NT2/D1 (cell line): ENCODE measurements around the gene PTPRN2.

Experiments used
- DNase-seq: peaks from one replicate; pipeline ENCODE4 v3.0.0-alpha.2; 2011; ENCODE audit warnings: low read depth, low spot score
- H3K27me3 ChIP-seq: 2 replicates; pipeline ENCODE4 v1.6.0; 2011; ENCODE audit warnings: mild to moderate bottlenecking; ENCODE audit not compliant: insufficient read length, insufficient read depth
- H3K36me3 ChIP-seq: 2 replicates; pipeline ENCODE4 v1.6.1; 2011; ENCODE audit warnings: mild to moderate bottlenecking, low read length, mixed read lengths; ENCODE audit not compliant: insufficient read depth, insufficient read length
- H3K4me1 ChIP-seq: 2 replicates; pipeline ENCODE4 v1.5.1; 2011; ENCODE audit not compliant: insufficient read depth, insufficient read length
- H3K4me3 ChIP-seq: 2 replicates; pipeline ENCODE4 v1.5.1; 2011; ENCODE audit warnings: low read depth; ENCODE audit not compliant: insufficient read length
- H3K9ac ChIP-seq: 2 replicates; pipeline ENCODE4 v1.6.0; 2011; ENCODE audit warnings: low read depth; ENCODE audit not compliant: insufficient read length
- H3K9me3 ChIP-seq: 2 replicates; pipeline ENCODE4 v1.5.1; 2011; ENCODE audit warnings: mild to moderate bottlenecking, low read length; ENCODE audit not compliant: insufficient read depth
- SUZ12 ChIP-seq: IDR thresholded peaks from 2 replicates; pipeline ENCODE4 v1.6.1; 2011; ENCODE audit not compliant: insufficient read length, insufficient read depth; ENCODE audit errors: extremely low read depth
- YY1 ChIP-seq: IDR thresholded peaks from 2 replicates; pipeline ENCODE4 v1.6.1; 2011; ENCODE audit not compliant: insufficient read length, insufficient read depth
- ZNF274 ChIP-seq: IDR thresholded peaks from 2 replicates; pipeline ENCODE4 v1.6.1; 2011; ENCODE audit warnings: mild to moderate bottlenecking, low read depth, low read length

The PTPRN2 gene

DNA sequence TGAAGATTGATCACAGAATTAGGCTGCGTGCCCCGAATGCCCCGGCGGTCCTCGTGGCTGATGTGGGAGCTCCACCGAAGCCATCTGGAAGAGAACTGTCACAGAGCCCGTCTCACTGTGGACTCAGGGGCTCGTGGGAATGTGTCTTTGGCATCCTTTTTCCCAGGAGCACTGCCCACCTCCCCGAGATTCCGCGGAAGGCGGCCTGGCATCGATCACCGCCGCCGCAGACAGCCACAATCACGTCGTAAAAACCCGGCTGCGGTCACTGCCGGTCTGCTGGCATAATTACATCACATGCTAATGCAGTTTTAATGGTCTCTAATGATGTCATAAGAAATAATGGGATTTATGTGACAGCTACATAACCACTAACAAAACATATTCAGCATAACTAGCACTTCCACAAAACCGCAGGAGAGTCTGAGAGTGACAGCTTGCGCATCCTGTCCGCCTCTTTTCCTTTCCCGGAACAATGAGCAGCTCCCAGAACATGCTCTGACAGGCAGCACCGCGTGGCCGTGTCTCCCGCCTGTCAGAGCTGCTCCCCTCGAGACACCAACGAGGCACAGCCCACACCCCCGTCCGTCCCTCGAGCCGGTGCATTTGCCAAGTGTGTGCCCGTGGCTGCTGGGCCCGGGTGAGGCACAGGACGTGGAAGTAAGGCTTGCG, 490.0 kb downstream of the PTPRN2 start:
- H3K9me3 ChIP-seq, result no peaks in the 10 kb centered on the region
- no peak overlapping the region for H3K4me3 ChIP-seq
- DNase-seq, result no peak
- no peak overlapping the region for H3K9ac ChIP-seq
- no peaks in the 10 kb centered on the region for H3K27me3 ChIP-seq
- no peaks in the 10 kb centered on the region for H3K4me1 ChIP-seq
- TF ChIP-seq YY1, result no peak
- TF ChIP-seq SUZ12, result no peak
- TF ChIP-seq ZNF274, result no peak
- H3K36me3 ChIP-seq, result no peaks in the 10 kb centered on the region

DNA sequence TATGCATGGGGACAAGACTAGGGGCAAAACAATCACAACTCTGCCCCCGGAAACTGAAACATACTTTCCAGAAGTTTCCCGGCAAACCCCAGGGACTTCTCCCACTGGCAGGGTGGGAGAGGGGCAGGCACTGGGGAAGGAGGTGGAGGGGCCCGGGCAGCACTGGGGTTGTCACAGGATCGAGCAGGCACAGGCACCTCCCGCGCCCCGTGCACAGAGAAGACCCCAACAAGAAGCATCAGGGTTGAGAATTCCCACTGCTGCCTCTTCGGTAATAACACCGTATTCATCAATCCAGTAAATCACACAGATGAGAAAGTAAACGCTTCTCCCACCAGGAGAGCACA, 490.5 kb downstream of the PTPRN2 start:
- Histone ChIP-seq H3K4me1 (no peaks in the 10 kb centered on the region), H3K27me3 (no peaks in the 10 kb centered on the region), H3K9ac (no peak overlapping the region), H3K36me3 (no peaks in the 10 kb centered on the region), H3K9me3 (no peaks in the 10 kb centered on the region), H3K4me3 (no peak overlapping the region)
- DNase-seq, result no peak
- TF ChIP-seq YY1 (no peak), SUZ12 (no peak), ZNF274 (no peak)

GRCh38 chr7:158096582-158096981, 491.0 kb downstream of the PTPRN2 start:
- H3K9ac ChIP-seq, result no peak overlapping the region
- no peaks in the 10 kb centered on the region for H3K4me1 ChIP-seq
- H3K36me3 ChIP-seq, result no peaks in the 10 kb centered on the region
- no peaks in the 10 kb centered on the region for H3K27me3 ChIP-seq
- TF ChIP-seq SUZ12 (no peak), ZNF274 (no peak), YY1 (no peak)
- no peak for DNase-seq
- H3K9me3 ChIP-seq, result no peaks in the 10 kb centered on the region
- H3K4me3 ChIP-seq, result no peak overlapping the region

DNA sequence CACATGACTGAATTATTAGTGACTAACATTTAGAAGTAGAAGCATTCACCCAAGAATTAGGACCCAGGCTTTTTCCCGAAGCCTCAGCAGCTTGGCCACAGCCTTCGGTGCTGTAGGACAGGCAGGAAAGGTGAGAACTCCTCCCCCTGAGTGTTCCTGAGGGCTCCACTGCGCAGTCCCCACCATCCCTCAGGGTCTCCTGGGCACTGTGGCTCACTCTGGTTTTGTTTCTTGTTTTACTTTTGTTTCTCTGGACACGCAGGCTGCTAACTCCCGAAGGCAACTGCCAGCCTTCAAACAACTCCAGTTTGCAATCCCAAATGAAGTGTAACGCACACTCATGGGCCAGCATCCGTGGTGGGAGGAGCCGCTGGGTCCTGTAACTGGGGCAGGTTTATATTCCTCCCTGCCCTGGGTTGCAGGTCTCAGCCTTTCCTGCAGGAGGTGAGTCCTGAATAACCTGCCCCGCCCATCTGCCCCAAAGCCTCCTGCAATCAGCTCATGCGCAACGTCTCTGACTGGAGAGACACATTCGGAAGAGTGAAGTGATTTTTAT, 492.9 kb downstream of the PTPRN2 start:
- no peaks in the 10 kb centered on the region for H3K27me3 ChIP-seq
- no peak overlapping the region for H3K9ac ChIP-seq
- no peaks in the 10 kb centered on the region for H3K9me3 ChIP-seq
- TF ChIP-seq SUZ12 (no peak), YY1 (no peak), ZNF274 (no peak)
- no peaks in the 10 kb centered on the region for H3K36me3 ChIP-seq
- H3K4me3 ChIP-seq, result no peak overlapping the region
- DNase-seq, result no peak
- H3K4me1 ChIP-seq, result no peaks in the 10 kb centered on the region

DNA sequence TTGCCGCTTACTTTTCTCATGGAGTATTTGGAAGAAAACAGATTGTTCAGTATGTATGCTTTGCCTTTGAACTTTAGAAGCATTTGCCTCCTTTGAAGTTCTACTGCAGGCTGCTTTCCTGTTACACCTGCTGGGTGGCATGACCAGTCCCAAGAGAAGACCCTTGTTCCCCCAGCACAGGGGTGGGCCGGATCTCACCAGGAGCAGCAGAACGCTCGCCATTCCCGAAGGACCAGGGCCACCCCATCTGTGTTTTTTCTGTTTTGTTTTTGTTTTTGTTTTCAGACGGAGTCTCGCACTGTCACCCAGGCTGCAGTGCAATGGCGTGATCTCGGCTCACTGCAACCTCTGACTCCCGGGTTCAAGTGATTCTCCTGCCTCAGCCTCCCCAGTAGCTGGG, 493.6 kb downstream of the PTPRN2 start:
- Histone ChIP-seq H3K4me3 (no peak overlapping the region), H3K36me3 (no peaks in the 10 kb centered on the region), H3K4me1 (no peaks in the 10 kb centered on the region), H3K9ac (no peak overlapping the region), H3K9me3 (no peaks in the 10 kb centered on the region), H3K27me3 (no peaks in the 10 kb centered on the region)
- no peak for DNase-seq
- TF ChIP-seq YY1, result no peak
- no peak for TF ChIP-seq SUZ12
- TF ChIP-seq ZNF274, result no peak

- no peak overlapping the region for H3K9ac ChIP-seq
- TF ChIP-seq YY1 (no peak), SUZ12 (no peak), ZNF274 (no peak)
- H3K9me3 ChIP-seq, result no peaks in the 10 kb centered on the region
- H3K4me1 ChIP-seq, result no peaks in the 10 kb centered on the region
- H3K36me3 ChIP-seq, result no peaks in the 10 kb centered on the region
- no peak for DNase-seq
- no peaks in the 10 kb centered on the region for H3K27me3 ChIP-seq
- H3K4me3 ChIP-seq, result no peak overlapping the region
These were observed 494.3 kb downstream of the PTPRN2 start for GRCh38 chr7:158093156-158093796.

GRCh38 chr7:158087196-158087595, 500.4 kb downstream of the PTPRN2 start:
- no peak overlapping the region for H3K9ac ChIP-seq
- no peaks in the 10 kb centered on the region for H3K4me1 ChIP-seq
- TF ChIP-seq SUZ12 (no peak), YY1 (no peak), ZNF274 (no peak)
- no peak for DNase-seq
- no peak overlapping the region for H3K4me3 ChIP-seq
- no peaks in the 10 kb centered on the region for H3K9me3 ChIP-seq
- H3K36me3 ChIP-seq, result no peaks in the 10 kb centered on the region
- H3K27me3 ChIP-seq, result no peaks in the 10 kb centered on the region
